K562 (cell line): ENCODE measurements around the gene TP73. TPM values are rescaled to one million over a fixed set of nuclear protein-coding genes. Genes with fewer than 3 reads are reported as not detected.

ENCODE experiments used
- CCNT2 ChIP-seq: IDR thresholded peaks from 2 replicates; pipeline ENCODE4 v1.6.1; 2011; ENCODE audit warnings: borderline replicate concordance, low read depth, mild to moderate bottlenecking, moderate library complexity, mixed read lengths, low read length; ENCODE audit not compliant: insufficient read length; ENCODE audit errors: extremely low read depth
- GABPB1 ChIP-seq: sonication (generic); formaldehyde crosslinking; IDR thresholded peaks from 2 replicates; pipeline ENCODE4 v1.8.0; 2022; ENCODE audit warnings: mild to moderate bottlenecking, missing genetic modification reagents
- ILK ChIP-seq: fragments of 450-650 bp; IDR thresholded peaks from 2 replicates; pipeline ENCODE4 v1.6.1; 2016; ENCODE audit warnings: missing genetic modification characterization, low read depth, mild to moderate bottlenecking, missing compliant biosample characterization, moderate library complexity, borderline replicate concordance
- KDM4B ChIP-seq, 2 experiments: fragments of 450-650 bp in 1 of 2; sonication (generic) in 1 of 2; IDR thresholded peaks; 2 replicates each; pipeline ENCODE4 v1.6.1; 2016 to 2017; ENCODE audit warnings: borderline replicate concordance in 2 of 2, antibody characterized with exemption in 1 of 2, low read depth in 1 of 2, mild to moderate bottlenecking in 1 of 2
- KLF13 ChIP-seq: fragments of 450-650 bp; IDR thresholded peaks from 2 replicates; pipeline ENCODE4 v1.6.1; 2016; ENCODE audit warnings: missing genetic modification characterization, low read depth, mild to moderate bottlenecking, missing compliant biosample characterization, moderate library complexity, borderline replicate concordance
- LARP7 ChIP-seq: fragments of 450-650 bp; IDR thresholded peaks from 2 replicates; pipeline ENCODE4 v1.6.1; 2016
- SRSF7 ChIP-seq: fragments of 200-400 bp; formaldehyde crosslinking; optimal IDR thresholded peaks from 2 replicates; pipeline ENCODE3; 2017; ENCODE audit warnings: mild to moderate bottlenecking, low read depth, low read length
- STAG1 ChIP-seq: sonication (generic); formaldehyde crosslinking; IDR thresholded peaks from 2 replicates; pipeline ENCODE4 v1.5.0; 2020; ENCODE audit warnings: missing genetic modification reagents, borderline replicate concordance
- ZNF224 ChIP-seq: sonication (generic); formaldehyde crosslinking; IDR thresholded peaks from 2 replicates; pipeline ENCODE4 v1.8.0; 2022; ENCODE audit warnings: mild to moderate bottlenecking, missing genetic modification reagents
- ZNF232 ChIP-seq: sonication (generic); formaldehyde crosslinking; IDR thresholded peaks from 2 replicates; pipeline ENCODE4 v1.8.0; 2022; ENCODE audit warnings: mild to moderate bottlenecking, missing genetic modification reagents
- ZNF766 ChIP-seq: fragments of 200-800 bp; sonication (Bioruptor generic); conservative IDR thresholded peaks from 2 replicates; pipeline ENCODE4 v1.6.1; 2016; ENCODE audit warnings: missing genetic modification characterization, missing compliant biosample characterization
- polyA plus RNA-seq, 8 experiments: library from polyadenylated mRNA; depleted of rRNA in 4 of 8; stranded (reverse) in 5 of 8; unstranded in 3 of 8; fragments of >200 nt; fragmentation: Nextera tagmentation in 2 of 8; fragmentation: Illumina TruSeq in 1 of 8; extraction: Ambion mirVana in 2 of 8; extraction: Trizol in 1 of 8; gene quantifications; 2 replicates each; pipeline versions ENCODE4 v1.2.1 to v1.2.3, GENCODE V29; 2011 to 2014; ENCODE audit warnings: inconsistent platforms in 1 of 8, missing spikeins in 1 of 8
- total RNA-seq, 7 experiments: library from RNA; depleted of rRNA in 6 of 7; stranded (reverse); fragments of >200 nt in 6 of 7; fragmentation: Illumina TruSeq in 2 of 7; extraction: Trizol in 2 of 7; gene quantifications; 2 replicates each; pipeline versions ENCODE4 v1.2.1 to v1.2.3, GENCODE V29; 2011 to 2021; ENCODE audit warnings: low replicate concordance in 1 of 7
- TF ChIP-seq, protein P1 (sequence below): fragments of 250-450 bp; sonication (Bioruptor Pico); IDR thresholded peaks from 2 replicates; pipeline ENCODE4 v1.4.0; 2020; ENCODE audit warnings: mild to moderate bottlenecking, moderate library complexity
- TF ChIP-seq, protein P2 (sequence below): sonication (generic); formaldehyde crosslinking; IDR thresholded peaks from 2 replicates; pipeline ENCODE4 v1.8.0; 2022; ENCODE audit warnings: missing genetic modification reagents, mild to moderate bottlenecking, moderate library complexity, borderline replicate concordance
- TF ChIP-seq, protein P3 (sequence below): sonication (generic); formaldehyde crosslinking; IDR thresholded peaks from 2 replicates; pipeline ENCODE4 v1.8.0; 2023; ENCODE audit warnings: missing genetic modification reagents, mild to moderate bottlenecking, borderline replicate concordance

TP73 gene
- total and polyA plus RNA-seq, 9 of the 15 experiments (the other 6 are each of a cell fraction or from before 2014, with no cell fraction given) = 0.07 to 1.6 (median 0.40) TPM; not detected in 2

DNA sequence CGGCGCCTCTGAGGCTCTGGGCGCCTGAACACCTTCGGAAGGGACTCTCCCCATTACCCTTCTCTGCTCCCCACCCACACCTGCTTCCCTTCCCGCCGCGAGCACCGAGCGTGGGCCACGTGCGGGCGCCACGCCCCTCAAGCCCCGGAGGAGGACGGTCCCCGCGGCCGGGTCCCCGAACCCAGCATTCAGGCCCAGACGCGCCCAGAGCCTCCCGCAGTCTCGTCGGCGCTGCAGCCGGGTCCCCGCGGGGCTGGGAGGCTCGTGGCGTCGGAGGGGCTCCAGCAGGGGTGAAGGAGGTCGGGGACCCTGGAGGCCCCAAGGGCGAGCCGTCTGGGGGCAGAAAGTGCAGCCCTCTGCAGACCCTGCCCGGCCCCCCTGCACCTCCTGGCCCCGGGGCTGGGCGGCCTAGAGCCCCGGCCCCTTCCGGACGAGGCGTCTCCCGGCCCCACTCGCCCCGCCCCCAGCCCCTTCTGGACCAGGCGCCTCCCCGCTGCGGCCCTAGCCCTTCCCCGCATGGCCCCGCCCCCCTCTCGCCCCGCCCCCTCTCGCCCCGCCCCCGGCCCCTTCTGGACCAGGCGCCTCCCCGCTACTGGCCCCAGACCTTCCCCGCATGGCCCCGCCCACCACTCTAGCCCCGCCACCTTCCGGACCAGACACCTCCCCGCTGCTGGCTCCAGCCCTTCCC, 119.9 kb downstream of the TP73 start (continued):
- TF ChIP-seq CCNT2 (no peak), ZNF232 (CRISPR knock-in tag) (no peak), STAG1 (CRISPR knock-in tag) (no peak), LARP7 (no peak), KDM4B (IDR thresholded peaks at IDR 0.05; ENCODE audit: borderline replicate concordance in 2 of 2, low read depth in 1 of 2) (no peak; a peak in 1 of 4 replicates), KLF13 (tag) (peak; percentile 95), GABPB1 (CRISPR knock-in tag) (peak; percentile 70), ZNF766 (CRISPR knock-in tag) (no peak), SRSF7 (no peak), ILK (tag) (no peak), ZNF224 (no peak)
- TF ChIP-seq, protein P1, sequence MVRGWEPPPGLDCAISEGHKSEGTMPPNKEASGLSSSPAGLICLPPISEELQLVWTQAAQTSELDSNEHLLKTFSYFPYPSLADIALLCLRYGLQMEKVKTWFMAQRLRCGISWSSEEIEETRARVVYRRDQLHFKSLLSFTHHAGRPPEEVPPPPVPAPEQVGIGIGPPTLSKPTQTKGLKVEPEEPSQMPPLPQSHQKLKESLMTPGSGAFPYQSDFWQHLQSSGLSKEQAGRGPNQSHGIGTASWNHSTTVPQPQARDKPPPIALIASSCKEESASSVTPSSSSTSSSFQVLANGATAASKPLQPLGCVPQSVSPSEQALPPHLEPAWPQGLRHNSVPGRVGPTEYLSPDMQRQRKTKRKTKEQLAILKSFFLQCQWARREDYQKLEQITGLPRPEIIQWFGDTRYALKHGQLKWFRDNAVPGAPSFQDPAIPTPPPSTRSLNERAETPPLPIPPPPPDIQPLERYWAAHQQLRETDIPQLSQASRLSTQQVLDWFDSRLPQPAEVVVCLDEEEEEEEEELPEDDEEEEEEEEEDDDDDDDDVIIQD (CRISPR knock-in tag) = no peak
- TF ChIP-seq, protein P2, sequence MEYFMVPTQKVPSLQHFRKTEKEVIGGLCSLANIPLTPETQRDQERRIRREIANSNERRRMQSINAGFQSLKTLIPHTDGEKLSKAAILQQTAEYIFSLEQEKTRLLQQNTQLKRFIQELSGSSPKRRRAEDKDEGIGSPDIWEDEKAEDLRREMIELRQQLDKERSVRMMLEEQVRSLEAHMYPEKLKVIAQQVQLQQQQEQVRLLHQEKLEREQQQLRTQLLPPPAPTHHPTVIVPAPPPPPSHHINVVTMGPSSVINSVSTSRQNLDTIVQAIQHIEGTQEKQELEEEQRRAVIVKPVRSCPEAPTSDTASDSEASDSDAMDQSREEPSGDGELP (CRISPR knock-in tag) = peak; percentile 73; the same call in 1 of the 2 replicates
- TF ChIP-seq, protein P3, sequence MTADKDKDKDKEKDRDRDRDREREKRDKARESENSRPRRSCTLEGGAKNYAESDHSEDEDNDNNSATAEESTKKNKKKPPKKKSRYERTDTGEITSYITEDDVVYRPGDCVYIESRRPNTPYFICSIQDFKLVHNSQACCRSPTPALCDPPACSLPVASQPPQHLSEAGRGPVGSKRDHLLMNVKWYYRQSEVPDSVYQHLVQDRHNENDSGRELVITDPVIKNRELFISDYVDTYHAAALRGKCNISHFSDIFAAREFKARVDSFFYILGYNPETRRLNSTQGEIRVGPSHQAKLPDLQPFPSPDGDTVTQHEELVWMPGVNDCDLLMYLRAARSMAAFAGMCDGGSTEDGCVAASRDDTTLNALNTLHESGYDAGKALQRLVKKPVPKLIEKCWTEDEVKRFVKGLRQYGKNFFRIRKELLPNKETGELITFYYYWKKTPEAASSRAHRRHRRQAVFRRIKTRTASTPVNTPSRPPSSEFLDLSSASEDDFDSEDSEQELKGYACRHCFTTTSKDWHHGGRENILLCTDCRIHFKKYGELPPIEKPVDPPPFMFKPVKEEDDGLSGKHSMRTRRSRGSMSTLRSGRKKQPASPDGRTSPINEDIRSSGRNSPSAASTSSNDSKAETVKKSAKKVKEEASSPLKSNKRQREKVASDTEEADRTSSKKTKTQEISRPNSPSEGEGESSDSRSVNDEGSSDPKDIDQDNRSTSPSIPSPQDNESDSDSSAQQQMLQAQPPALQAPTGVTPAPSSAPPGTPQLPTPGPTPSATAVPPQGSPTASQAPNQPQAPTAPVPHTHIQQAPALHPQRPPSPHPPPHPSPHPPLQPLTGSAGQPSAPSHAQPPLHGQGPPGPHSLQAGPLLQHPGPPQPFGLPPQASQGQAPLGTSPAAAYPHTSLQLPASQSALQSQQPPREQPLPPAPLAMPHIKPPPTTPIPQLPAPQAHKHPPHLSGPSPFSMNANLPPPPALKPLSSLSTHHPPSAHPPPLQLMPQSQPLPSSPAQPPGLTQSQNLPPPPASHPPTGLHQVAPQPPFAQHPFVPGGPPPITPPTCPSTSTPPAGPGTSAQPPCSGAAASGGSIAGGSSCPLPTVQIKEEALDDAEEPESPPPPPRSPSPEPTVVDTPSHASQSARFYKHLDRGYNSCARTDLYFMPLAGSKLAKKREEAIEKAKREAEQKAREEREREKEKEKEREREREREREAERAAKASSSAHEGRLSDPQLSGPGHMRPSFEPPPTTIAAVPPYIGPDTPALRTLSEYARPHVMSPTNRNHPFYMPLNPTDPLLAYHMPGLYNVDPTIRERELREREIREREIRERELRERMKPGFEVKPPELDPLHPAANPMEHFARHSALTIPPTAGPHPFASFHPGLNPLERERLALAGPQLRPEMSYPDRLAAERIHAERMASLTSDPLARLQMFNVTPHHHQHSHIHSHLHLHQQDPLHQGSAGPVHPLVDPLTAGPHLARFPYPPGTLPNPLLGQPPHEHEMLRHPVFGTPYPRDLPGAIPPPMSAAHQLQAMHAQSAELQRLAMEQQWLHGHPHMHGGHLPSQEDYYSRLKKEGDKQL (CRISPR knock-in tag) = no peak
